NCI-H146 treated with DMSO at 0.1 percent for 48 hours (cell line): ENCODE data around the gene ABLIM2.

ENCODE experiments used
- DNase-seq: peaks from one replicate; lab custom pipeline; 2025; ENCODE audit not compliant: unreplicated experiment; lab: John Stamatoyannopoulos, UW

The ABLIM2 gene

DNA sequence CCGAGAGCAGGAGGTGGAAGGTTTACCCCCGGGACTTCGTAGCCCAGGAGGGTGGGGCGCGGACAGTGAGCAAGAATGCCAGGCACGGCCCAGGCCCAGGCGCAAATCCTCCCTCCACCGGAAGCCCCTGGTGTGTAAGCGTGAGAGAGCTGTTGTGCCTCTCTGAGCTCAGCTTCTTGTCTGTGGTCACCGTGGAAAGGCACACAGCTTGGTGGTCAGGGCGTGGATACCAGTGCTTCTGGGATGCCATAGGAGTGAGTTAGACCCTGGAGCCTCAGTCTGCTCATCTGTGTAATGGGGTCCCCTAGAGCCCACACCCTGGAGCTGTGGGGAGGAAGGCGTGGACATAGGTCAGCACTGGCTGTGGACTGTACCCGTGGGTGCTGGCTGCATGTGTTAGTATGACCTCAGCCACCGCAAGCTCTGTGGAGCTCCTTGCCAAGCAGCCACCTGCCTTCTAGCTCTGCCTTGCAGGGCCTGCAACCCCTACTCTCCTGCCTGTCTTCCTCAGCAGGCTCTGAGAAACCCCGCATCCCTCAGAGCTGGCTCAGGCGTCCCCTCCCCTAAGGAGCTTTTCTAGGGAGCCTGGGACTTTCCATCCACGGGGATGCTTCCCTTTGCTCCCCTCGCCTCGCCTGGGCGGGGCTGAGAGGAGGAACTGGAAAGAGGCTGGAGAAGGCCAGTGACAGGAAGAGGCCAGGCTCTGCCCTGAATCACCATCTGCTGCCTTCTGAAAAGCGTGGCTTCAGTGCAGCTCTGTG, 190.9 kb downstream of the ABLIM2 start:
- no peak for DNase-seq

DNA sequence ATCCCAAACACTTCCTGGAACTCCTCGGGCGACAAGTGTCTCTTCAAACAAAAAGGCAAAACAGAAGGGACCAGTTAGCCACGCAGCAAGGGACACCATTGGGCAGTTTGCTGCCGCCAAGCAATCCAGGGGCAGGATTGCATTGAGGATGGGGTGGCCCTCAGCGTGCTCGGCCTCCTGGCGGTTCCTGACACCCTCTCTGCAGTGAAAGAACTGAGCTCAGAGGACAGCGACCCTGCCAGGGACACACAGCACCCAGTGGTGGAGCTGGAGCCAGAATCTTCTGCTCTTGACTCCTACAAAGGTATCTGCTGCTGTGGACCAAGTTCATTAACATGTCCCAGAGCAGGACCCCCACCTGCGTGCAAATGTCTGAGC, 191.6 kb downstream of the ABLIM2 start:
- DNase-seq: no peak

DNA sequence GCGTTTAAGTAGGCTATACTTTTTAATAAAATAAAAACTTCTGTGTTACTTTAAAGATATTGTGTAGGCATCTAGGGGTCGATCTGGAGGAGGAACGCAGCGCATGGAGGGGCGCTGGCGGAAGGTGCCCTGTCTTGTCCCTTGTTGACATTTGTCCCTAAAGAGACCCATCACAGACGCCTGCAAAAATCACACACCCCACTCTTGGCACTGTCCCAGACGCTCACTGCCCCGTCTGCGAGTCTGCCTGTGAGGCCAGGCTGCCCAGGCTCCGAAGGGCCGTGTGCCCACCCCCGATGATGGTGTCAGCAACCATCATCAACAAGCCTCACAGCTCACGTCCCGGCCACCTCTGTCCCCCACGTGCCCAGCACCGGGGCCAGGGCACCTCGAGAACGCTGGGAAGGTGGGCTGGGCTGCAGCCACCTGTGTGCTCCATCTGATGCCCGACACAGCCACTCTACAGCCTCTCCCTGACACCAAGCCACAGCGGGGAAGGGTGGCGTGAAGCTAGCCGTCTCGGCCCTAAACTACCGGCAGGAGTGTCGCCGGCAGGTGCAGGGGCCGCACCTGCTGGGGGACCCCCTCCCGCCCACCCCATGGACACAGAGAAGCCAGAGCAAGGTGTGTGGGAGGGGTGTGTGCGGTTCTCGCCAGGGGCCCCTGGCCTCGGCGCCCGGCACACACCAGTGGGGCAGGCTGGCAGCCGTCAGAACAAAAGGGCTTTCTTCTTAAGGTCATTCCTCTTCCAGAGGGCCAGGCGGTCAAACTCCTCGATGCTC, 192.1 kb downstream of the ABLIM2 start:
- no peak for DNase-seq

DNA sequence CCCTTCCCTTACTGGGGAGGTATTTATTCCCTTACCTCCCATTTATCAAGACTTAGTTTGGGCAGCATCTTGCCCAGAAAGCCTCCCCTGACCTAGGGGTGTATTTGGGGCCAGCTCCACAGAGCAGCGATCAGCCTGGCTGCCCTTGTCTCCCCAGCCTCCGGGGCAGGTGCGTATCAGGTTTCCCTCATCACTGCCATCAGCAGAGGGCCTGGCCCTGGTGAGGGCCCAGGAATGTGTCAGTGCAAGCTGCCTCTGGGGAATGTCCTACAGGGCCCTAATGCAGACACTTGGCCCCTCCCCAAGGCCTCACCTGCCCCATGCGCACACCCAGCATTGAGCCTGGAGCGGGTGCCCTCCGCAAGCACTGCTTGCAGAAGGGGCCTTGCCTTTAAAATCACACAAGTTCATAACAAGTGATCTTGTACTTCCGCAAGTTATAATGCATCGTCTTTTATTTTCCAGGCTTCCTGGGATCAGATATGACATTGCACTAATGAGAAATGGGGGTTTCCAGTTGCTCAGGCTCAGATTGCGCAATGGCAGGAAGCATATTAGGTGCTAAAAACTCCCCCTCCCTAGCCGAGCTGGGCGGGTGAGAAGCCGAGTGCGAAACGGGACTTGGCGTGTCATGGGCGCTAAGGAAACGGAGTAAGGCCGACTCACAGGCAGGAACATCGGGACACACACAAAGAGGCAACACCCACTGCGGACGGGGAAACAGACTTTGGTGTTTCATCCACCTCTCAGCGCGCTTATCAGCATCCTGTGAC, 193.5 kb downstream of the ABLIM2 start:
- DNase-seq: no peak

DNA sequence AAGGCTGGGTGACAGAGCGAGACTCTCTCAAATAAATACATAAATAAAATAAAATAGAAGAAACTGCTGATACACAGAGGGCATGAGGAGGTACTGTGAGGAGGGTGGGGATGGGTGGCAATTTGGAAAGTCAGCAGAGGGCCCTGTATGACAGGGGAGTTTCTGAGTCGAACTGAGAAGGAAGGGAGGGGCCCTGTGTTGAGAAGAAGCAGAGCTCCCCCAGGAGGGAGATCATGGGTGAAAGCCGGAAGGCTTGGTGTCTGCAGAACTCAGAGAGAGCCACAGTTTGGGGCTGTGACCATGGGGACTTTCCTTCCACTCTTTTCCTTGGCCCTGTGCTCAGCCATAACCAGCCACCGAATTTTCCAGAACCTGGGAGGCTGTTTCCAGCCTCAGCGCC, 194.2 kb downstream of the ABLIM2 start:
- no peak for DNase-seq

DNA sequence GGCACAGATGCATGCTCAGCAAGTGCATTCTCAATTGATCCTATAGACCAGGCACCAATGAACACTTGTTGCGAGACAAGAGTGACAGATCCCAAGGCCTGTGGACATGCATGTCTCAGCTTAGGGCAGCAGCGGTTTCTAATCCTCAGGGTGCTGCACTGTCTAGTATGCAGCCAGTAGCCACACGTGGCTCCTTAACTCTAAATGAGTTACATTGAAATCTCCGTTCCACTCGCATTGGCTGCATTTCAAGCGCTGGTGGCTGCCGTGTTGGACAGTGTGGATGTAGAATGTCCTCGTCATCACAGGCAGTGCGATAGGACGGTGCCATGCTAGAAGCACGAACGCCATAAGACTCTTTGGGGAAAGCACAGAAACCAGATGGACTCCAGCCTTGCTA, 194.9 kb downstream of the ABLIM2 start:
- no peak for DNase-seq

DNA sequence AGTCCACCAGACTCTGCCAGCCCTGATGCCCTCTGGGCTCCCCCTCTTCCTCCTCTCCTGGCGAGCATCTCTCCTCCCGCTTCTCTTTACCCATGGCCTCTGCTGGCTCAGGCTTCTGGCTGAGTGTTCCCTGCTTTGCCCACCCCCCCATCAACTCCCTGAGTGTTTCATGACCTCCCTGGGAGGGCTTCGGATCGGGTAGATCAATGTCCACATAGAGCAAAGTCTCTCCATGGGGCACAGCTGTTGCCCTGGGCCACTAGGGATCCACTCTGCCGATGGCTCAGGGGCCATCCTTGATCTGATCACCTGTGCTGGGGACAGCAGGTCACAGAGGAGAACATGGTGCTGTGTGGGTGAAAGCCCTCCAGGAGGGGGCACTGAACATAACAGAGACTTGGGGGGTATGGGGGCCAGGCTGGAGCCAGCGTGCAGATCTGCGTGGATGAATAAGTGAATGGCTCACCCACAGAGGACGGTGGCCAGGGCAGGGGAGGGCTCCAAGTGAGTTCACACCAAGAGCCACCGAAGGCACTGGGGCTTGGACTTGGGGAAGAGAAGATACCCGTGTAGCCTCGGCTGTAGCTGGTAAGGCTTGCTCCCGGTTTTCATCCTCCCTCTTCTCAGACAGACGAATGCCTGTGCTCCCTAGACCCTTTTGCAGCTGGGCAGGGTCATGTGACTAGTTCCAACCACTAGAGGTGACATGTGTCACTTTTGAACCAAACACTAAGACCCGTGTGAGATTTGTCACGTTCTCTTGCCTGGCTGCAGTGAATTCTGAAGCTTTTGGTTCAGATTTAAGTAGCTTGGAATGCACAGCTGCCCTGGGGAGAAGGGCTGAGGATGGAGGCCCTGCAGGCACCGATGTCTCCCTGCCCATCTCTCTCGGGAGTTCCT, 195.8 kb downstream of the ABLIM2 start:
- no peak for DNase-seq

DNA sequence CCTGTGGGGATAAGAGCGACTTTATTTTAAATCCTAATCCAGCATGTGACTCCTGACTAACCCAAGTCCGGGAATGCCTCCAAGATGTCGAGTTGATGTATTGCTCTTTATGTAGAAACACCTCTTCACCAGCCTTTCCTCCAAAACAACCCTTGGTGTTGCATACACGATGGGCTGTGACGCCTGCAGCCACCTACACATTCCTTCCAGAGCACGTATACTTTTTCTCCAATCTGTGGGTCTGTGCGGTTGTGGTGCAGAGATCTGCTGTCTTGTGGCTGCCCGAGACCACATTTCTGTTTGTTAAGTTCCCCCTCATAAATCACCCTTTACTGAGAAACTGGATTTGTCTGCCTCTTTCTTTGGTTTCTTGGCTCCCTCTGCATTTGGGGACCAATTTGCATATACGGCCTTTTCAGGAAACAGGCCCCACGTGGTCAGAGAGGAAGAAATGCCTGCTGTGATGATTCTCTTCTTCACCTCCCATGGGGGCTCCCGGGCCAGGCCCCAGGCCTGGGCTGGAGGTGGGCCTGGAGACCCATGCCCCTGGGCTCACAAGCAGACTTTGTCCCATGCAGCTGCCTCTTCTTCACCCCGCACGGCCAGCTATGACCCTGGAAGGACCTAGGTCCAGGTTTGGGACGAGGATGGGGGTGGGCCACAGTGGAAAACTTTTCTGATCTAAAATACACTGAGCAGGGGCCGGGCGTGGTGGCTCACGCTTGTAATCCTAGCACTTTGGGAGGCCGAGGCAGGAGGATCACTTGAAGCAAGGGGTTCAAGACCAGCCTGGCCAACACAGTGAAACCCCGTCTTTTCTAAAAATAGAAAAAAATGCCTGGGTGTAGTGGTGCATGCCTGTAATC, 197.6 kb downstream of the ABLIM2 start:
- DNase-seq: no peak

DNA sequence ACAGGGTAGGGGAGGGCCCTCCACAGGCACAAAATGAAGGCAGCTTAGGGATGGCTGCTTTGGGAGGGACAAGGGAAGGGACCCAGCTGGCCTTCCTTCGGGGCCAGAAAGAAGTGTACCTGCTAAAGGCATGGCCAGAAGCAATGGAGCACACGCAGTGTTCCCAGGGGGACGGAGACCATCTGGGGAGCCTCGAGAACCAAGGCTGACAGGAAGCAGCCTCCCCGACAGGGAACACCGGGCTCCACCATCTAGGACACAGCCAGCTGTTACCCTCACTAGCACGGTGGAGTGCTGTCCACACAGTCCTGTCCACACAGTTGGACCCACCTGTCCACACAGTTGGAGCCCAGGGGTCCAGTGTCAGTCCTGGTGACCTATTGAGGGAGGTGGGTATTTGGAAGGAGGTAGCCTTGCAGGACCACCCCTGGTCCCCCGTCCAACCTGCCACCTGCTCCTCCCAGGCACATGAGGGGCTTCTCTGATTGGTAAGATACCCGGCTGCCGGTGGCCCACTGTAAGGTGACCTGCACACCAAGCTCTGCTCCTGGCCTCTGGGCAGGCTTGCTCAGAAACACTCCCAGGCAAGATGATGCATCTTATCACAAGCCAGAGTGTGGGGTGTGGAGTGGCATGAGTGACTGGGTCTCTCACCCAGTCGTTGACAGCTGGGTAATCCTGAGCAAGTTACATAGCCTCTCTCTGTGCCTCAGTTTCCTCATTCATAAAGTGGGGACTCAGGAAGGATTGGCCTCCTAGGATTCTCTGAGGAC, 198.4 kb downstream of the ABLIM2 start:
- DNase-seq: no peak

DNA sequence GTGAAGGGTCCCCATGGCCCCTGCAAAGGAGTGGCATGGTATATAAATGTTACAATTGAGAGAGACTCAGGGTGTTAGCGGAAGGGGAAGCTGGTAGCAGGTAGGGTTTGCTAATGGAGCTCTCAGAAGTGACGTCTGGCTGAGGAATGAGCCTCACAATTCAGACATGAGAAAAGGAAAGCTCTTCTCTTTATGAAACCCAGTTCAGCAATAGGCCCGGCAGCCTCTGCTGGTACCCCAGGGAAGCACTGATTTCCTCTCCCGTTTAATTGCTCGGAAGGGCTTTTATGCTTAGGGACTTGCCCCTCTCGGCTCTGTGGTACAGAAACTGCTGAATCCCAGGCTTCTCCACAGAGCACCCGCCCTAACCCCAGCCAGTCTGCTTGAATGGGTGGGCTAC, 199.5 kb downstream of the ABLIM2 start:
- no peak for DNase-seq

DNA sequence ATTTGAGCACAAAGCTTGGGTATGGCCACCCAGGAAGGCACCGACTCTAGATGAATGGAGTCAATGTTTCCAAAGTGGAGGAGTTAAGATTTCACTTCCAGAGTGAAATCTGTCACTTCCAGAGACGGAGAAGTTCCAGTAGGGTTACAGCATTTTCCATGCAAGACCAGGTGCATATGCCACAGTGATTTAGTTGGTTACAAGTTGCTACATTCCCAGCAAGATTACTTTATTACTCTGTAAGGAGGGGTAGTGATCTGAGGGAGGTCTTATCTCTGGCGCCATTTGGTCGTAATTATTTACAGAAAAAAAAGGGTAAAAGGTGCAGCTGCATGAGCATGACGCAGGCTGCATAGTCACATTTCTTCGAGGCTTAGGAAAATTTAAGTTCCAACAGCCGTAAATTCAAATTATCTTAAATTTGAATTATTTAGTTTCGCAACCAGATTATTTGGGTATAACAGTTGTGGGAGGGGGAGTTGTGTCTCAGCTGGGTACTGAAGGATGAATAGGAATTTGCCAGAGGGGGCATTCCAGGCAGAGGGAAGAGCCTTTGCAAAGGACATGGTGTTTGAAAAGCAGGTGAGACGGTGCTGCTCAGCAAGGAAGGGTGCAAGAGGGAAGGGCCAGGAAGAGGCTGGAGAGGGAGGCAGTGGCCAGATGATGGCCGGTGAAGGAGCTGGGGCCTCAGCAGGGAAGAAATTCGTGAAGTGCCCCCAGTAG, 201.5 kb downstream of the ABLIM2 start:
- DNase-seq: no peak

DNA sequence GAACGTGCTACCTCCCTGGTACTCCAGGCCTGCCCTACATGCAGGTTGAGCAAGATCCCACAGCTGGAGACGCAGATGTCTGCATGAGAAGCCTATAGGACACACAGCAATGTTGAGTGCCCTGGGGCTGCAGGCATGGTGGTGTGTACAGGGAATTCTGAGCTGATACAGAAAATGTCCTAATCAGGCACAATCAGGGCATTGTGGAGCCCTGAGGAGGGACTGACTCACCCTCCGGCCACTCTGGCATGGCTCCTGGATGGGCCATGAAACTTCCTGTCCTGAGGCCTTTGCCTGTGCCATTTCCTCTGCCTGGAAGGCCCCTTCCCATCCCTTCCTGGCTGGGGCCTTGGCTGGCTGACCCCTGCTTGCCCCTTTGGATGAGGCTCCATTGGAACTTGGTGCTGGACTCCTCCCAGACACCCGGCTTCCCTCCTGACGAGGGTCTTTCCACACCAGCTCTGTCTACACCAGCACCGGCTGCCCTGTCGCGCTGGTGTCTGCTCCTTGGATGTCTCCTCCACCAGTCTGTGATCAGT, 202.3 kb downstream of the ABLIM2 start:
- no peak for DNase-seq

DNA sequence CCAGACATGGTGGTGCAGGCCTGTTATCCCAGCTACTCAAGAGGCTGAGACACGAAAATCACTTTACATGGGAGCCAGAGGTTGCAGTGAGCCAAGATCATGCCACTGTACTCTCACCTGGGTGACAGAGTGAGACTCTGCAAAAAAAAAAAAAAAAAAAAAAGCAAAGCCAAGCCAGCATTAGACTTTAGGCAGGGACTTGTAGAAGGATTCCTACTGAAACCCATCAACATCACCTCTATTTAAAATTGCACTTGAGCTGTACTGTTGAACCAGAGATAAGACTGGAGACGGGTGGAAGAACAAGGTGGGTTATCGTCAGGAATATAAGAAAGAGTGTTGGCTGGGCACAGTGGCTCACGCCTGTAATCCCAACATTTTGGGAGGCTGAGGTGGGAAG, 203.2 kb downstream of the ABLIM2 start:
- no peak for DNase-seq

DNA sequence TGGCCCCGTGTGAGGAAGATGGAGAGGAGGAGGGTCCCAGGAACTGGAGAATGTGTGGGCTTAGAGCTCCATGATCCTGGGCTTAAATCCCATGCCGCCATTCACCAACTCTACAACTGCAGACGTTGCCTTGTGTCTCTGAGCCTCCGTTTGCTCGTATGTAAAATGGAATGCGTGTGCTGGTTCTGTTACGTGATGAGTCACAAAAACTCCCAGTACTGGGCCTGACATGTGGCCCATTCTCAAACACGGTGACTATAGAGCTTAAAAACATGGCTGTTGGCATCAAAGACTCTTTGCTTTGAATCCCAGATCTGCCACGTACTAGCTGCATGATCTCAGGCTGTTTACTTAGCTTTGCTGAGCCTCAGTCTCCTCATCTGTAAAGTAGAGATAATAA, 206.0 kb downstream of the ABLIM2 start:
- DNase-seq: no peak

DNA sequence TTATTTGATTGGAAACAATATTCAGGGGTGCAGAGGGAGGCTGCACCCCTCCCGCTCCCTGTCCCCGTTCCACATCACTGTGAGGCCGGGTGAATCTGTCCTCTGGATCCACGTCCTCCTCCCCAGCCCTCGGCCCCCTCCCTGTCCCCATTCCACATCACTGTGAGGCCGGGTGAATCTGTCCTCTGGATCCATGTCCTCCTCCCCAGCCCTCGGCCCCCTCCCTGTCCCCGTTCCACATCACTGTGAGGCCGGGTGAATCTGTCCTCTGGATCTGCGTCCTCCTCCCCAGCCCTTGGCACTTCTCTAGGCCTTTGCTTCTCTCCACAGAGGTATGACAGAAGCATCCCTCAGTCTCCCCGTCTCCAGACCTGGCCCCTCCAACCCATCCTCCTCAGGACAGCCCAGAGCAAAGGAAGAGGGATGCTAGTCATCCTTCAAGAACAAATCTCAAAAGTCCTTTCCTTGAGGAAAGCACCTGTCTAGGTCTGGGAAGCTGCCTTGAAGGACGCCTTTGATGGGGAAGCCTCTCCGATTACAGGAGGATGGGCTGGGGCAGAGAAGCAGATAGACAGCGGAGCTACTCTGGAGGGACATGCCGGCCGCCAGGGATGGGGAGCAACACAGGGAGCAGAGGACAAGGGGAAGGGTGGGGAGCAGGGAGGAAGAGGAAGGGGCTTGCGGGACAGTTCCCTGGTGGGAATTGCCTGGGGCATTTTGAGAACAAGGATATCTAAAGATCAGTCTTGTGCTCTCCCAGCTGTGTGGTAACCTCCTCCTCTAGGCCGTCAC, 208.1 kb downstream of the ABLIM2 start:
- DNase-seq: no peak

DNA sequence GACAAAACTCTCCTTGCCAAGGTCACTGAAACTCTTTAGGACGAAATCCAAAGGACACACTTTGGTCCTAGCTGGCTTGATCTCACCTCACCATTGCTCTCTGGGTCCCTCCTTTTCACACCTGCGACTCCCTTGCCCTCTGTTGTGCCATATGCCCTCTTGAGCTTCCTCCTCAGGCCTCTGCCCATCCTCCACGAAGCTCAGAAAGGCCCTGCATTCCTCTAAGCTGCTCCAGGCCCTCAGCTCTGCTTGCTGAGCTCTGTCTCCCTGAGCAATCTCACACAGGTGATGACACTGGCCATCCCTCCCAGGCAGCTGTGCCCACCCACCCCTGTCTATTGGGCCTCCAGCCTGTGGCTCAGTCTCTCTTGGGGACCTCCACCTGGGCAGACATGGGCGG, 208.9 kb downstream of the ABLIM2 start:
- DNase-seq: no peak

DNA sequence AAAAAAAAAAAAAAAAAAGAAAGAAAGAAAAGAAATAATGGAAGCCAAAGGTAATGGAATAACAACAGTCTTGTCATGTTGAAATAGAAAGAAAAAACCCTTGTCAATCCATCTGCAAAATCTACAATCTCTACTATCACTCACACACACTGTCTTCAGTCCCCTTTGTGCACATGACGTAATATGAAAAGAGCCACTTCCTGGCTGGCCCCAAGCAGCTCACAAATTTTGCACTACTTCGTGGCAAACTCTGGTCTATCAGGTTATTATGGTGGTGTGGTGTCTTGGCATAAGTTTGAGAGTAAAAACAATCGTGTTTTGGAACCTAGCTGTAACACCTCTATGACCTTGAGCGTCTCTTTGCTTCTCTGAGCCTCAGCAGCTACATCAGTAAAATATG, 210.7 kb downstream of the ABLIM2 start:
- no peak for DNase-seq
